NCI-H526 (cell line): ENCODE measurements around the gene ABHD1.
A peak's percentile ranks its signal among the peaks of the same experiment; 100 is the strongest.
"Not testable (repeated sequence)": the region's sequence is repeated elsewhere in the genome, so short reads cannot be mapped to it uniquely, and the experiment has no call there.

ENCODE experiments used
- DNase-seq, 2 experiments: peaks; one replicate each; lab custom pipeline; 2025; lab: John Stamatoyannopoulos, UW

Gene ABHD1

DNA sequence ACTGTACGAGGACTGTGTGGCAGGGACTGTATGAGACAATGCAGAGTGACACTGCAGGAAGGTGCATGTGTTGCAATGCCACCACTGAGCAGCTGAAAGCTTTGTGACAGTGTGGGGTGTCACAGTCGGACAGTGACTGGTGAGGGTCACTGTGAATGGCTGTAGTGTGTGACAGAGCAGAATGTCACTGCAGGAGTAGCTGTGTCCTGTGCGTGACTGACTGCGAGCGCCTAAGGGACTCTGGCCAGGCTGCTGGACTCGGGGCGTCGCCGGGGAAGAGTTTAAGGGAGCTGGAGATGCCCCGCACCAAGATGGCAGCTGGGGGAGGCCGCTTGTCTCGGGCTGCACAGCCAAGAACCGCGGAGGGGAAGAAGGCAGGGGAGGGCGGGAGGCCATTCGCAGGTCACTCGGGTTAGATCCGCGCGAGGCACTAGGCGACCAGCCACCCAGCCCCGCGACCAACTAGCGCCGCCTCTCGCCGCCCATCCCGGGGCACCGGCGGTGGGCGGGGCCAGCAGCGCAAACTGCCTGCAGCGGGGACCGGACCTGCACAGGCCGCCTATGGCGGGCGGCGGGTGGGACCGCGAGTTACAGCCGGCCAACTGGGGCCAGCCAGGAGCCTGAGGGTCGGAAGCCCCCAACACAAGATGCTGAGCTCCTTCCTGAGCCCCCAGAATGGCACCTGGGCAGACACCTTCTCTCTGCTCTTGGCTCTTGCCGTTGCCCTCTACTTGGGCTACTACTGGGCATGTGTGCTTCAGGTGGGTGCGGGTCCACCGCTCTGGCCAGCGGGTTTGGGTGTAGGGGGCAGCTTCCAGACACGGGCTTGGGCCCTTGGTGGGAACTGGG lies at the start of gene ABHD1:
Gene ABHD1 (plus strand): TSS at position 514 of the 849 bp plus-strand sequence. CDS start 134 bp downstream, at position 648.
- DNase-seq: peak in 1 of 2 experiments; percentile 66

GRCh38 chr2:27074738-27075565 lies 48.7 kb upstream of the ABHD1 start:
- no peak for DNase-seq

DNA sequence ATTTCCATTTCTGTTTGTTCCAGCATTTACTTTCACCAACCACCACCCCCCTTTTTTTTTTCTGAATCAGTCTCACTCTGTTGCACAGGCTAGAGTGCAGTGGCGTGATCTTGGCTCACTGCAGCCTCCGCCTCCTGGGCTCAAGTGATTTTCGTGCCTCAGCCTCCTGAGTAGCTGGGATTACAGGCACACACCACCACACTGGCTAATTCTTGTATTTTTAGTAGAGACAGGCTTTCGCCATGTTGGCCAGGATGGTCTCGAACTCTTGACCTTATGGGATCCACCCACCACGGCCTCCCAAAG lies 48.1 kb upstream of the ABHD1 start:
- not testable (repeated sequence) for DNase-seq

DNA sequence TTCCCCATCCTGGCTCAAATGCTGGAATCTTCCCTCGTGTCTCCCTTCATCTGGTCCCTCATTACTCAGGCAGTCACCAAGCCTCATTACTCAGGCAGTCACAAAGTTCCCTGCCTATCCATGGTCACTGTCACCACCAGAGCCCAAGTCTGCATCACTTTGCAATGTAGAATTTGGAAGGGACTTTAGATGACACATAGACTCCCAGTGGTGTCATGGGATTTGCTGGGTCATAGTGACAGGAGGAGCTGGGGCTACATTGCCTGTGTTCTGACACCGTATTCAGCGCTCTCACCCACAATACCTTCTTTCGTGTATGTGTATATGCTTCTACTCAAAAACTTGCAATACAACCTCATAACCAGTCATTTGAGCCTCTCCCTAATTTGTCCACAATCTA lies 47.3 kb upstream of the ABHD1 start:
- DNase-seq: no peak

- DNase-seq: no peak
Observed at GRCh38 chr2:27077231-27077630, 46.4 kb upstream of the ABHD1 start.

DNA sequence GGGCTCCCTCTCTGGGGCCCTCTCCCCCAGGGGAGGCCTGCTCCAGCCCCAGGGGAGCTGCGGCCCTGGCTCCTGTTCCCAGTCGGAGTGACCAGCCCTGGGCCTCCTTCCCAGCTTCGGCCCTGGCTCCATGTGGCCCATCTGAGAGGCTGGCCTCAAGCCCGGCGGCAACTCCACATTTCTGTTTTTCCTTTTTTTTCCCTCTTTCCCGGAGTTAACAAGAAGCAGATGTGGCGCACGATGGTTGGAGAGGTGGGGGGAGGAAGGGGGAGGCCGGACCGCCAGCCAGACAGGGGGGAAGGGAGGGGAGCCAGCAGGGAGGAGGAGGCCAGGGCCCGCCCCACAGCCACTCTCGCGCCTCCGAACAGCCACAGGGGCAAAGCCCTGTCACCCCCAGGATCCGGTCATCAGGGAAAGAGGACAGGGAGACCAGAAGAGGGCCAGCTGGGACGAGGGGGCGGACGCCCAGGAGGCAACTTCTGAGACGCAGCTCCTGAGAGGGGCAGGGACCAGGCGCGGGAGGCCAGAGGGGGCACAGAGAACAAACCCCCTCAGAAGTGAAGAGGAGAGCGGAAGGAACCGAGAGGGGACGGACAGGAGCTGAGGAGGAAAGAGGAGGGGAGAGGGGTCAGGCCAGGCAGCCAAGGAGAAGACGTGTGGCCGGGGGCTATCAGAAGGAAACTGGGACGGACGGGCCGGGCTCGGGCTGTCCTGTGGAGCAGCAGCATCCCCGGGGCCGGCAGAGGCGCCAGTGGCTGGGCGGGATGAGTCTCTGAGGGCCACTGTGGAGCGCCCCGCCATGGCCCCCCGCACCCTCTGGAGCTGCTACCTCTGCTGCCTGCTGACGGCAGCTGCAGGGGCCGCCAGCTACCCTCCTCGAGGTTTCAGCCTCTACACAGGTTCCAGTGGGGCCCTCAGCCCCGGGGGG lies 45.1 kb upstream of the ABHD1 start, which contains the start of gene EMILIN1:
Gene EMILIN1 (plus strand): TSS at position 349 of the 928 bp plus-strand sequence. CDS start 451 bp downstream, at position 800.
- no peak for DNase-seq

DNA sequence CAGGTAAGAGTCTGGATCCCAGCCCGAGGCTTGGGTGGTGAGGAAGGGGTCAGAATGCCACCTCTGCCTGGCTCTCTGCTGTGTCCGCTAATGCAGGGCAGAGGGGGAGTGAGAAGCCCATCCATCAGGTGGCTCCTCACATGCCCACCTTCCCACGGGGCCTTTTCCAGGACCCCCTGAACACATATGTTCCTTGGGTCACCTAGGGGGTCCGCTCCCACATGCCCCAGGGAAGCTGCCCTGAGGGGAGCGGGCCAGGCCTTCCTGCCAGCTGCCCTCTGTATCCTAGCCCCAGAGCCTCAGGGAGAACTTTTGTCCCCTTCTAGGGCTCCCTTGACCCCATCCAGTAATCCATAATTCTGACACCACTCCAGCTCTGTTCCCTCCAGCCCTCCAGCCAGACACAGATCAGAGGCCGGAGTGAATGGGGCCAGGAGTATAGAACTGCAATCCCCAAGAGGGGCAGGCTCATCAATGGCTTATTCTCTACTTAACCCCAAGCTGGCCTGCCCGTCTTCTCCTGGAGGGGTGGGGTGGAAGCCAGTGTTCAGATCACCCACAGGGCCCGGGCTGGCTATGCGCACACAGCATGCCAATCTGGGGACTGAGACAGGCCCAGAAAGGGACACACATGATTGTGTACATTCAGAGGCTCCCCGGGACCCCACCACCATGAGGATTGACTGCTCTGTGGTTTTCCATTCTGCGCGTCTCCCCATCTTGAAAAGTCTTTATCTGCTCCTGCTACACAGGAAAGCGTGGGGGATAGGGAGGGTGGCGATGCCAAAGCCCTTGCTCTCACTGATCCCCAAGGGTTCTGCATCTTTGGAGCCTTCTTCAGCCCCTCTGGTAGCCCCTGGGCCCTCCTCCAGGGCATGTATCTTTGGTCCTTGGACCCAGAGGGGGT lies 44.1 kb upstream of the ABHD1 start:
- DNase-seq: no peak

- DNase-seq: no peak
Observed at GRCh38 chr2:27080140-27080469, 43.5 kb upstream of the ABHD1 start.

GRCh38 chr2:27080603-27080936 lies 43.0 kb upstream of the ABHD1 start:
- no peak for DNase-seq

DNA sequence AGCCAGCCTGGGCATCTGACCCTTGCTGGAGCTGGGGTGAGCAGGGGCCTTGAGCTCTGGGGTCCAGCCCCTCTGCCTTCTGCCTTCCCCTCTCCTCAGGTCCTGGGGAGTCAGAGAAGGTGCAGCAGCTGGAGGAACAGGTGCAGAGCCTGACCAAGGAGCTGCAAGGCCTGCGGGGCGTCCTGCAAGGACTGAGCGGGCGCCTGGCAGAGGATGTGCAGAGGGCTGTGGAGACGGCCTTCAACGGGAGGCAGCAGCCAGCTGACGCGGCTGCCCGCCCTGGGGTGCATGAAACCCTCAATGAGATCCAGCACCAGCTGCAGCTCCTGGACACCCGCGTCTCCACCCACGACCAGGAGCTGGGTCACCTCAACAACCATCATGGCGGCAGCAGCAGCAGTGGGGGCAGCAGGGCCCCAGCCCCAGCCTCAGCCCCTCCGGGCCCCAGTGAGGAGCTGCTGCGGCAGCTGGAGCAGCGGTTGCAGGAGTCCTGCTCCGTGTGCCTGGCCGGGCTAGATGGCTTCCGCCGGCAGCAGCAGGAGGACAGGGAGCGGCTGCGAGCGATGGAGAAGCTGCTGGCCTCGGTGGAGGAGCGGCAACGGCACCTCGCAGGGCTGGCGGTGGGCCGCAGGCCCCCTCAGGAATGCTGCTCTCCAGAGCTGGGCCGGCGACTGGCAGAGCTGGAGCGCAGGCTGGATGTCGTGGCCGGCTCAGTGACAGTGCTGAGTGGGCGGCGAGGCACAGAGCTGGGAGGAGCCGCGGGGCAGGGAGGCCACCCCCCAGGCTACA lies 41.4 kb upstream of the ABHD1 start:
- DNase-seq: no peak

GRCh38 chr2:27082773-27083409 lies 40.7 kb upstream of the ABHD1 start:
- no peak for DNase-seq

DNA sequence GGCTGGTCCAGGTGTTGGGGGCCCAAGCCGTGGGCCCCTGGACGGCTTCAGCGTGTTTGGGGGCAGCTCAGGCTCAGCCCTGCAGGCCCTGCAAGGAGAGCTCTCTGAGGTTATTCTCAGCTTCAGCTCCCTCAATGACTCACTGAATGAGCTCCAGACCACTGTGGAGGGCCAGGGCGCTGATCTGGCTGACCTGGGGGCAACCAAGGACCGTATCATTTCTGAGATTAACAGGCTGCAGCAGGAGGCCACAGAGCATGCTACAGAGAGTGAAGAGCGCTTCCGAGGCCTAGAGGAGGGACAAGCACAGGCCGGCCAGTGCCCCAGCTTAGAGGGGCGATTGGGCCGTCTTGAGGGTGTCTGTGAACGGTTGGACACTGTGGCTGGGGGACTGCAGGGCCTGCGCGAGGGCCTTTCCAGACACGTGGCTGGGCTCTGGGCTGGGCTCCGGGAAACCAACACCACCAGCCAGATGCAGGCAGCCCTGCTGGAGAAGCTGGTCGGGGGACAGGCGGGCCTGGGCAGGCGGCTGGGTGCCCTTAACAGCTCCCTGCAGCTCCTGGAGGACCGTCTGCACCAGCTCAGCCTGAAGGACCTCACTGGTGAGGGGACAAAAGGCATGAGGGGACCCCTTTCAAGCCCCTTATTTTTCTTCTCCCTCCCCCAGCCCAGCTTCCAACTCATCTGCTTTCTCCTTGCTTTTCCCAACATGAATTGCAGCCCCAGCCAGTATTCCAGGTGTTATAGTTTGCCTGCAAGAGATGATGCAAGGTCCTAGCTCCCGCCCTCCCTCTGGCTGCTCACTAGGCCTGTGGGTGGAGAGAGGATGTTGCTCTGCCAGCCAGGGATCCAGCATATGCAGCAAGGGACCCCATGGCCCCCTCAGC lies 40.0 kb upstream of the ABHD1 start:
- no peak for DNase-seq

DNA sequence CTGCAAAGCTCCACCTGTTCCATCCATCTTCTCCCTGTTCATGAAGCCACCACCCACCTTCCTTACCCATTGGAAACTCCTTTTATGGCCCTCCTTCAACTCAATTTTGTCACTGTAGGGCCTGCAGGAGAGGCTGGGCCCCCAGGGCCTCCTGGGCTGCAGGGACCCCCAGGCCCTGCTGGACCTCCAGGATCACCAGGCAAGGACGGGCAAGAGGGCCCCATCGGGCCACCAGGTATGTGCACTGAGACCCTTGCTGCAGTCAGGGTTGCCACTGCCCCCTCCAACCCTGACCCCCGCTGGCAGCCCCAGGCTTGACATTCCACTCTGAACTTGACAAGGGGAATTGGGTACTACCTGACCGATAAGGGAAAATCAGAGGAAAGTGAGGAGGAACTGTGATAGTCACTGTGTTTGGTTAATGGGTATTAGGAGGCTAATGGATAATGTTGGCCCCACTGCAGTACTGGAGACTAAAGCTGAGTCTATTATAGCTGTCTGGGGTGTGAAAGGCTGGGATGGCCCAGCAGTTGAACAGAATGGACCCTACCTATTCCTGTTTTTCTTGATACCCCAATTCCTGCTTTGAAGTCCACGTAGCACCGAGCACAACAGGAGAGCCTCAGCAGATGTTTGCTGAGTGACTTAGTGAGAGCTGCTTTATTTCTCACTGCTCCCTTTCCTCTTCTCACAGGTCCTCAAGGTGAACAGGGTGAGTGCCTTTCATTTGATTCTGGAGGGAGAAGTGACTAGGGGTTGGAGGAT lies 39.1 kb upstream of the ABHD1 start:
- no peak for DNase-seq

- no peak for DNase-seq
Observed at GRCh38 chr2:27085062-27085672, 38.4 kb upstream of the ABHD1 start.

GRCh38 chr2:27085673-27086089 lies 37.9 kb upstream of the ABHD1 start:
- DNase-seq: peak; percentile 17 to 59

GRCh38 chr2:27086090-27086723 lies 37.4 kb upstream of the ABHD1 start:
- DNase-seq: peak; percentile 65 to 94
